Activated CD4-positive, alpha-beta T cell treated with anti-CD3 and anti-CD28 coated beads, Interleukin-2, amount 50 U/mL, for 1 hour (primary cell): Measurements from ENCODE around the gene ZNF213.
"Not testable (repeated sequence)": the region's sequence is repeated elsewhere in the genome, so short reads cannot be mapped to it uniquely, and the experiment has no call there.

Source experiments
- DNase-seq: peaks from one replicate; pipeline ENCODE4 v3.0.0-alpha.2; 2020

ZNF213 gene

GRCh38 chr16:3173892-3174617 lies 39.2 kb downstream of the ZNF213 start:
- DNase-seq: no peak

- DNase-seq: no peak
Observed at GRCh38 chr16:3174618-3175148, 39.9 kb downstream of the ZNF213 start.

- no peak for DNase-seq
Observed at GRCh38 chr16:3175157-3176093, 40.6 kb downstream of the ZNF213 start.

GRCh38 chr16:3179651-3180050 lies 44.8 kb downstream of the ZNF213 start:
- DNase-seq: no peak

- no peak for DNase-seq
Observed at GRCh38 chr16:3180445-3180878, 45.6 kb downstream of the ZNF213 start.

GRCh38 chr16:3182293-3182607 lies 47.4 kb downstream of the ZNF213 start:
- not testable (repeated sequence) for DNase-seq

GRCh38 chr16:3182608-3183444 lies 48.0 kb downstream of the ZNF213 start:
- DNase-seq: peak; percentile 25

- no peak for DNase-seq
Observed at GRCh38 chr16:3183445-3184139, 48.8 kb downstream of the ZNF213 start.

- DNase-seq: no peak
Observed at GRCh38 chr16:3186946-3187690, 52.3 kb downstream of the ZNF213 start.

- DNase-seq: peak; percentile 46
Observed at GRCh38 chr16:3187798-3188674, 53.2 kb downstream of the ZNF213 start, which contains the start of gene OR1F1. Gene OR1F1 (plus strand): TSS chr16:3188204.

GRCh38 chr16:3188675-3188924 lies 53.8 kb downstream of the ZNF213 start:
- DNase-seq: no peak

- DNase-seq: peak; percentile 24
Observed at GRCh38 chr16:3188925-3189825, 54.3 kb downstream of the ZNF213 start.

- no peak for DNase-seq
Observed at GRCh38 chr16:3189869-3190268, 55.0 kb downstream of the ZNF213 start.

GRCh38 chr16:3190949-3191353 lies 56.1 kb downstream of the ZNF213 start:
- DNase-seq: no peak
